Activated naive CD8-positive, alpha-beta T cell treated with anti-CD3 and anti-CD28 coated beads, Interleukin-2, amount 50 U/mL, for 24 hours (primary cell): ENCODE measurements around the gene SEC24A.
"Not testable (repeated sequence)": the region's sequence is repeated elsewhere in the genome, so short reads cannot be mapped to it uniquely, and the experiment has no call there.

Experiments
- ATAC-seq: fragments of 150-1000 bp; cut with Tn5 transposase; one replicate; pipeline ENCODE4 v1.10.0; 2021
- DNase-seq: peaks from one replicate; pipeline ENCODE4 v3.0.0; 2021
- H3K27ac Mint-ChIP-seq: one replicate; pipeline ENCODE4 v1.8.0; 2021; ENCODE audit warnings: mild to moderate bottlenecking, mixed read lengths
- H3K27me3 Mint-ChIP-seq: one replicate; pipeline ENCODE4 v1.8.0; 2021; ENCODE audit warnings: mixed read lengths
- H3K36me3 Mint-ChIP-seq: one replicate; pipeline ENCODE4 v1.8.0; 2021; ENCODE audit warnings: low read depth, mixed read lengths
- H3K4me1 Mint-ChIP-seq: one replicate; pipeline ENCODE4 v1.8.0; 2021; ENCODE audit warnings: mixed read lengths
- H3K4me3 Mint-ChIP-seq: one replicate; pipeline ENCODE4 v1.8.0; 2021; ENCODE audit warnings: mild to moderate bottlenecking, moderate library complexity, mixed read lengths
- H3K9me3 Mint-ChIP-seq: one replicate; pipeline ENCODE4 v1.8.0; 2021; ENCODE audit warnings: mixed read lengths

The SEC24A gene

DNA sequence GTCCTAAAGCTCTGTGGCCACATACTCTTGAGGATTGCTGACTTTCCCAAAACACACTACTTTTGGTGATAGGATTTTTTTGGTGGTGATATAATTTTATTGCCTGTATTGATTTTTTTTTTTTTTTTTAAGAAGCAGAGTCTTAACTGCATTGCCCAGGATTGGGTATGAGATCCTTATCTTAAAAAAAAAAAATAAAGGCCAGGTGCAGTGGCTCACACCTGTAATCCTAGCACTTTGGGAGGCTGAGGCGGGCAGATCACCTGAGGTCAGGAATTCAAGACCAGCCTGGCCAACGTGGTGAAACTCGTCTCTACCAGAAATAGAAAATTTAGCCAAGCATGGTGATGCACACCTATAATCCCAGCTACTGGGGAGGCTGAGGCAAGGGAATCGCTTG is 28.8 kb downstream of the SEC24A start:
- H3K4me1 Mint-ChIP-seq, H3K4me3 Mint-ChIP-seq, DNase-seq, H3K27ac Mint-ChIP-seq, H3K27me3 Mint-ChIP-seq, ATAC-seq, H3K9me3 Mint-ChIP-seq: not testable (repeated sequence)
- peaks cover 23% of the 10 kb centered on the region for H3K36me3 Mint-ChIP-seq

- H3K27me3 Mint-ChIP-seq, H3K27ac Mint-ChIP-seq, ATAC-seq, H3K4me3 Mint-ChIP-seq, H3K4me1 Mint-ChIP-seq, DNase-seq, H3K9me3 Mint-ChIP-seq: not testable (repeated sequence)
- peaks cover 42% of the 10 kb centered on the region for H3K36me3 Mint-ChIP-seq
Observed at GRCh38 chr5:134690144-134690543, 41.6 kb downstream of the SEC24A start.

GRCh38 chr5:134692722-134693121 is 44.1 kb downstream of the SEC24A start:
- Mint-ChIP-seq H3K27ac (no peak overlapping the region), H3K36me3 (peaks cover 38% of the 10 kb centered on the region), H3K9me3 (no peaks in the 10 kb centered on the region), H3K27me3 (no peaks in the 10 kb centered on the region), H3K4me1 (no peaks in the 10 kb centered on the region), H3K4me3 (no peak overlapping the region)
- DNase-seq, result no peak
- no peak for ATAC-seq

DNA sequence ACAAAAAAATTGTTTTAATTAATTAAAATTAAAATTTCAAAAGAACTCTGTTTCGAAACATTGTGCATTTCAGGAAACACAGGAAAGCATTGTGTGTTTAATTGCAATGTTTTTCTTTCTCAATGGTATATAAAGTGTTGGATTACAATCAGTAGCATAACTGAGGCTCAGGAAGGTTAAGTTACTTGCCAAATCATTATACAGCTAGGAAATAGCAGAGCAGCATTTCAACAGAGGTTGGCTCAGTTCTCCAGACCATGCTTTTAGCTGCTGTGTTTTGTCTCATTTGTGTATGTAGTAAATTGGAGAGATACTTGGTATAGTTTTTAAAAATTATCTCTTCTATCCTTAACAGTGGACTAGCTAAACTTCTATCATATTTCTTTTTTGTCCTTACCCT is 59.7 kb downstream of the SEC24A start:
- no peak for DNase-seq
- H3K27ac Mint-ChIP-seq, result no peak overlapping the region
- H3K4me1 Mint-ChIP-seq, result no peaks in the 10 kb centered on the region
- H3K4me3 Mint-ChIP-seq, result no peak overlapping the region
- ATAC-seq, result no peak
- no peaks in the 10 kb centered on the region for H3K27me3 Mint-ChIP-seq
- H3K36me3 Mint-ChIP-seq, result peaks cover 41% of the 10 kb centered on the region
- H3K9me3 Mint-ChIP-seq, result no peaks in the 10 kb centered on the region

DNA sequence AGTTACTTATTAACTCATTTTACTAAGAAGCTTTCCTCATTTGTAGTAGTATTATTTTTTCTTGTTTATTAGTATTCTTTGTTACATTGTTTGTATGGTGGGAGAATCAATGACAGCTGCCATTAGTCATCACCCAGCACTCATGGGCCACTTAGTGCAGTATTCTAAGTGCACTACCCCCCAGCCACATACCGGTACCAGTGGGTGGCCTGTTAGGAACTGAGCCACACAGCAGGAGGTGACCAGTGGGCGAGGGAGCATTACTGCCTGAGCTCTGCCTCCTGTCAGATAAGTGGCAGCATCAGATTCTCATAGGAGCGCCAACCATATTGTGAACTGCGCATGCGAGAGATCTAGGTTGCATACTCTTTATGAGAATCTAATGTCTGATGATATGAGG is 65.5 kb downstream of the SEC24A start:
- H3K27me3 Mint-ChIP-seq, result no peaks in the 10 kb centered on the region

GRCh38 chr5:134714541-134714940 is 66.0 kb downstream of the SEC24A start:
- DNase-seq, result no peak
- Mint-ChIP-seq H3K36me3 (peaks cover 36% of the 10 kb centered on the region), H3K9me3 (no peaks in the 10 kb centered on the region), H3K4me3 (no peak overlapping the region), H3K27ac (no peak overlapping the region), H3K4me1 (no peaks in the 10 kb centered on the region), H3K27me3 (no peaks in the 10 kb centered on the region)
- ATAC-seq, result no peak

More for the DNA sequence above, 65.5 kb downstream of the SEC24A start:
- H3K36me3 Mint-ChIP-seq, result peaks cover 37% of the 10 kb centered on the region
- H3K27ac Mint-ChIP-seq, result no peak overlapping the region
- no peaks in the 10 kb centered on the region for H3K9me3 Mint-ChIP-seq
- no peaks in the 10 kb centered on the region for H3K4me1 Mint-ChIP-seq
- no peak for DNase-seq
- H3K4me3 Mint-ChIP-seq, result no peak overlapping the region
- no peak for ATAC-seq

GRCh38 chr5:134715466-134715865 is 66.9 kb downstream of the SEC24A start:
- not testable (repeated sequence) for DNase-seq, H3K9me3 Mint-ChIP-seq, H3K4me3 Mint-ChIP-seq, ATAC-seq, H3K4me1 Mint-ChIP-seq, H3K27ac Mint-ChIP-seq, H3K27me3 Mint-ChIP-seq
- H3K36me3 Mint-ChIP-seq, result peaks cover 33% of the 10 kb centered on the region

GRCh38 chr5:134724872-134725271 is 76.3 kb downstream of the SEC24A start:
- no peak for ATAC-seq
- Mint-ChIP-seq H3K36me3 (peaks cover 11% of the 10 kb centered on the region), H3K27ac (no peak overlapping the region), H3K9me3 (no peaks in the 10 kb centered on the region), H3K27me3 (no peaks in the 10 kb centered on the region), H3K4me1 (no peaks in the 10 kb centered on the region), H3K4me3 (no peak overlapping the region)
- no peak for DNase-seq

DNA sequence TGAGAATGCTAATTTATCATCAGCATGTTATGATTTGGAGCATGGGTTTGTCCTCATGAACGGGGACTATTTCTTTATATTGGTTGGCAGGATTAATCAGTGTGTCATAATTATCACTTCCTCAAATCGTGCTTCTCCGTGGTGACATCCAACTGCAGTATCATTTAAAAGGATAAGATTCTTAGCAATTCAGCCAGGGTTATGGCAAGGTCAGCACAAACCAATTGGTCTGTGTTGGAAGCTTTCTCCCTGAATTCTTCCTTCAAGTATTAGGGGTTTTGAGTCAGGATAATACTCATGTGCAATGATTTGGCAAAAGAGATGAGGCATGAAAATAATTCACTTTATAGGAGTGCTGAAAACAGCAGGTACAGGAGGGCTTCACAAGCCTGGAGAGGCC is 84.2 kb downstream of the SEC24A start:
- H3K4me1 Mint-ChIP-seq, result peaks cover 6% of the 10 kb centered on the region
- DNase-seq, result no peak
- no peaks in the 10 kb centered on the region for H3K9me3 Mint-ChIP-seq
- no peaks in the 10 kb centered on the region for H3K27me3 Mint-ChIP-seq
- no peaks in the 10 kb centered on the region for H3K36me3 Mint-ChIP-seq
- H3K27ac Mint-ChIP-seq, result no peak overlapping the region
- H3K4me3 Mint-ChIP-seq, result no peak overlapping the region
- no peak for ATAC-seq

DNA sequence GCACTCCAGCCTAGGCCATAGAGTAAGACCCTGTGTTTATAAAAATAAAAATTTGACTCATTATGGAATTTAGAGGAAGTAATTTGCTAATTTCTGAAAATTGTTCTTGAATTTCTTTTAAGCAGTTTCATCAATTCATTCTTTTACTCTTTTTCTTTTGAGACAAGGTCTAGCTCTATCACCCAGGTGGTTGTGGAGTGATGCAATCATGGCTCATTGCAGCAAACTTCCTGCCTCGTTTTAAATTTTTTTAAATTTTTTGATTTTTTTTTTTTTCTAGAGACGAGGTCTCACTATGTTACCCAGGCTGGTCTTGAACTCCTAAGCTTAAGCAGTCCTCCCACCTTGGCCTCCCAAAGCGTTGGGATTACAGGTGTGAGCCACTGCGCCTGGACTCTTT is 86.7 kb downstream of the SEC24A start:
- Mint-ChIP-seq H3K36me3 (no peaks in the 10 kb centered on the region), H3K27me3 (no peaks in the 10 kb centered on the region)

GRCh38 chr5:134736173-134736812 is 87.7 kb downstream of the SEC24A start:
- Mint-ChIP-seq H3K4me3 (no peak overlapping the region), H3K9me3 (no peaks in the 10 kb centered on the region), H3K4me1 (peaks cover 21% of the 10 kb centered on the region), H3K36me3 (peaks cover 3% of the 10 kb centered on the region), H3K27me3 (no peaks in the 10 kb centered on the region), H3K27ac (no peak overlapping the region)
- no peak for DNase-seq
- ATAC-seq, result no peak

More for the DNA sequence above, 86.7 kb downstream of the SEC24A start:
- Mint-ChIP-seq H3K27ac (no peak overlapping the region), H3K9me3 (no peaks in the 10 kb centered on the region), H3K4me1 (peaks cover 17% of the 10 kb centered on the region), H3K4me3 (no peak overlapping the region)
- no peak for DNase-seq
- ATAC-seq, result no peak

- Mint-ChIP-seq H3K4me3 (peak within 1 kb of the TSS; percentile 94), H3K9me3 (no peaks in the 10 kb centered on the region), H3K27me3 (no peaks in the 10 kb centered on the region), H3K4me1 (peaks cover 27% of the 10 kb centered on the region), H3K27ac (peak within 1 kb of the TSS; percentile 93), H3K36me3 (peaks cover 3% of the 10 kb centered on the region)
- ATAC-seq (peak; percentile 98), DNase-seq (peak; percentile 96)
Observed at GRCh38 chr5:134738133-134738962, 89.8 kb downstream of the SEC24A start, which contains the start of gene CAMLG. TSS of gene CAMLG (plus strand) at chr5:134738548. CDS start at chr5:134738621, 73 bp downstream.

GRCh38 chr5:134738963-134739661 is 90.5 kb downstream of the SEC24A start:
- DNase-seq (peak; percentile 23), ATAC-seq (peak; percentile 29)
- Mint-ChIP-seq H3K27me3 (no peaks in the 10 kb centered on the region), H3K4me3 (peak overlapping the region; percentile 94), H3K4me1 (peaks cover 27% of the 10 kb centered on the region), H3K27ac (peak overlapping the region; percentile 93), H3K9me3 (no peaks in the 10 kb centered on the region), H3K36me3 (peaks cover 3% of the 10 kb centered on the region)

DNA sequence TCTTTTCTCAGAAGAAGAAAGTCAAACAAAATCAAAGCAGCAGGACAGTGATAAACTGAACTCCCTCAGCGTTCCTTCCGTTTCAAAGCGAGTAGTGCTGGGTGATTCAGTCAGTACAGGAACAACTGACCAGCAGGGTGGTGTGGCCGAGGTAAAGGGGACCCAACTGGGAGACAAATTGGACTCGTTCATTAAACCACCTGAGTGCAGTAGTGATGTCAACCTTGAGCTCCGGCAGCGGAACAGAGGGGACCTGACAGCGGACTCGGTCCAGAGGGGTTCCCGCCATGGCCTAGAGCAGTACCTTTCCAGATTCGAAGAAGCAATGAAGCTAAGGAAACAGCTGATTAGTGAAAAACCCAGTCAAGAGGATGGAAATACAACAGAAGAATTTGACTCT is 92.5 kb downstream of the SEC24A start:
- Mint-ChIP-seq H3K27ac (no peak overlapping the region), H3K27me3 (no peaks in the 10 kb centered on the region), H3K4me1 (peaks cover 27% of the 10 kb centered on the region), H3K9me3 (no peaks in the 10 kb centered on the region), H3K36me3 (peaks cover 6% of the 10 kb centered on the region), H3K4me3 (no peak overlapping the region)
- ATAC-seq (no peak), DNase-seq (no peak)

GRCh38 chr5:134742134-134742533 is 93.5 kb downstream of the SEC24A start:
- H3K9me3 Mint-ChIP-seq, result no peaks in the 10 kb centered on the region
- H3K27ac Mint-ChIP-seq, result no peak overlapping the region
- DNase-seq (no peak), ATAC-seq (no peak)
- peaks cover 27% of the 10 kb centered on the region for H3K4me1 Mint-ChIP-seq
- H3K27me3 Mint-ChIP-seq, result no peaks in the 10 kb centered on the region
- H3K36me3 Mint-ChIP-seq, result peaks cover 6% of the 10 kb centered on the region
- no peak overlapping the region for H3K4me3 Mint-ChIP-seq
